DMS153 (cell line): ENCODE results near the gene OOSP3.
"Not testable (repeated sequence)": the region's sequence is repeated elsewhere in the genome, so short reads cannot be mapped to it uniquely, and the experiment has no call there.

ENCODE experiments used
- DNase-seq: peaks from one replicate; lab custom pipeline; 2025; lab: John Stamatoyannopoulos, UW

OOSP3 gene

DNA sequence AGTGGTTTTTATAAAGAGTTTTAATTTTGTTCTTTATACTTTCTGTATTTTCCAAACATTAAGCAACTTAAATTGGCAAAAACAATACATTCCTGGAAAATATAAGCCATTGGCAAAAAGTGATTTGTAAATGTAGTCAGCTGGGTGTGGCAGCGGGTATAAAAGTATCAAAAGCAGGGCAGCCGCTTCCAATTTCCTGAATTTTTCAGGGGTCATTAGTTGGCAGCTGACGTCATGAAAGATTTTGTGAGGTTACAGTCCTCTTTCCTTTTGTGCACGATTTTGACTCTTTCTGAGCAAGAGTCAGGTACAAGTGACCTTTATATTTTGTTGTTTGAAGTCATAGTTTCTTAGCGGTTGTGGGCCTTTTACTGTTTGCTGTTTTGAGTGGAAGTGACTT, at the start of gene OOSP3:
Gene OOSP3, plus strand, starts transcription at position 208 of the 400 bp plus-strand sequence. Its CDS starts 27 bp downstream, at position 235.
- no peak for DNase-seq

DNA sequence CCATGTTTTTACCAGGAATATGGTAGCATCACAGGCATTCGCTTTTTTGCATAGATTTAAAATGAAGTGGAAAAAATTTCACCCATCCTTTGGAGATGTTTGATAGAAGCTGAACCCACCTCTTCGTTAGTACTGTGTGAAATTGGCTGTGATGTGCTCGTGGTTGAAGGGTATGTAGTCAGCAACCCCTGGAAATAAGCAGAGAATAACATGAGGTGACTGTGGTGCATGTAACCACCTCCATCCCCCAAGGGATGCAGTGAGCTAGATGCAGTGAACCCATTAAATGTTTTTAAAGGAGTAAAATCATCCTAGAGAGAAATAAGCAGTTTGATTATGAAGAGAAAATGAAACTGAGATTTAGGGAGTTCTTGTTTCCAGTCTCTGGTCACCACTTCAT, 49.2 kb upstream of the OOSP3 start:
- DNase-seq: no peak

GRCh38 chr11:59833602-59834001, 45.0 kb upstream of the OOSP3 start:
- no peak for DNase-seq

GRCh38 chr11:59839615-59840014, 39.0 kb upstream of the OOSP3 start:
- no peak for DNase-seq

GRCh38 chr11:59841514-59841913, 37.1 kb upstream of the OOSP3 start:
- DNase-seq: no peak

- no peak for DNase-seq
Measured at GRCh38 chr11:59842316-59842715, 36.3 kb upstream of the OOSP3 start.

DNA sequence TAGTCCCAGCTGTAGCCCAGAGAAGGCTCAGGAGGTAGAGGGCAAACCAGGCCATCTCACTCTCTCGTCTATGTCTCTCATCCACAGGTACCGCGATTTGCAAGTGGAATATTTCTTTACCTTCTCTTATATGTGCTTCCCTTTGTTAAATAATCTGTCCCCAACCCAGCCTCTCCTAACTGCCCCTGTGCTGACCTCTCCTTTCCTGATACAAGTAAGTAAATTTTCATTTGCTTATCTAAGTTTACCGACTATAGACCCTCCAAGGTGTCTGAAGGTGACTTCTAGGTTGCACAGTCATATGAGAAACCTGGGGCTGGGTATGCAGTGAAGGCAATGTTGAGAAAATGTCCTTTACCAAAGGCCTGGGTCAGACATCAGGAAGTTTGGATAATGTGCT, 33.2 kb upstream of the OOSP3 start, which contains the start of gene CBLIF:
Gene CBLIF, minus strand, starts transcription at position 101 of the 400 bp plus-strand sequence. Its CDS starts 46 bp downstream, at position 55.
- no peak for DNase-seq

DNA sequence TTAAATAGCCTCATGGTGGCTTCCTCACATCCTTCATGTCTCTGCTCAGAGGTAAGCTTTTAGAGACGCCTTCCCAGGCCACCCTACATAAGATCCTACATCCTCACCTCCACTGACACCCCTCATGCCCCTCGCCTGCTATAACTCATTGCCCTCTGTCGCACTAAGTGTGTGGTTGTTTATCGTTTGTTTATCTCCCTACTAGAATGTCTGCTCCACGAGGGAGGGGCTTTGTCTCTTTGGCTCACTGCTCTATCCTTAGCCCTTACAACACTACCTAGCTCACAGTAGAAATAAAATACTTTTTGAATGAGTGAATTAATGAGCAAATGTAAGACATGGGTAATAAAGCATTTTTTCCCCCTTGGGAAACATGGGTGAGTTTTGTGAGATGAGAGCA, 32.0 kb upstream of the OOSP3 start:
- no peak for DNase-seq

DNA sequence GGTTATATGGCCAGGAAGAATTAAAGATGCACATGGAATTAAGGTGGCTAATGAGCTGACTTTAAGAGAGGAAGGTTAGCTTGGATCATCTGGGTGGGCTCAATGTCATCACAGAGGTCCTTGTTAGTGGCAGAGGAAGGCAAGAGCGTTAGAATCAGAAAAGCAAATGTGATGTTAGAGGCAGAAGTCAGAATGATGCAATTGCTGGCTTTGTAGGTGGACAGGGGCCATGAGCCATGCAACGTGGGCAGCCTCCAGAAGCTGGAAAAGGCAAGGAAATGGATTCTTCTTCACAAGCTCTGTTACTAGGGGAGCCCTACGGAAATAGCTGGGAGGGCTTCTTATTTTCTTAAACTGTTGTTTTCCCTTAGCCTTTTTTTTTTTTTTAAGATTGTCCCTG, 31.0 kb upstream of the OOSP3 start:
- DNase-seq: no peak

DNA sequence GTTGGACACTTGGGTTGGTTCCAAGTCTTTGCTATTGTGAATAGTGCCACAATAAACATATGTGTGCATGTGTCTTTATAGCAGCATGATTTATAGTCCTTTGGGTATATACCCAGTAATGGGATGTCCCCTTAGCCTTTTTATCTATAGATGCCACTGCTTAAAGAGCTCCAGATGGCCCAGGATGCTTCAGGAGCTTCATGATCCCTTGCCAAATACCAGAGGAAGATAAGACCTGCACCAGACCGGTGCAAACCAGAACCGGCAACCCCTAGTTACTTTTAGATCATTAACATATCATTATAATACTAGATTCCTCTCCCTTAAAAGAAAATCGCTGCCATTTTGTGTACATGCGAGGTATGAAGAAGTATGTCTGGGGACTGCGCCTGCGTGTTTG, 30.1 kb upstream of the OOSP3 start:
- DNase-seq: not testable (repeated sequence)

DNA sequence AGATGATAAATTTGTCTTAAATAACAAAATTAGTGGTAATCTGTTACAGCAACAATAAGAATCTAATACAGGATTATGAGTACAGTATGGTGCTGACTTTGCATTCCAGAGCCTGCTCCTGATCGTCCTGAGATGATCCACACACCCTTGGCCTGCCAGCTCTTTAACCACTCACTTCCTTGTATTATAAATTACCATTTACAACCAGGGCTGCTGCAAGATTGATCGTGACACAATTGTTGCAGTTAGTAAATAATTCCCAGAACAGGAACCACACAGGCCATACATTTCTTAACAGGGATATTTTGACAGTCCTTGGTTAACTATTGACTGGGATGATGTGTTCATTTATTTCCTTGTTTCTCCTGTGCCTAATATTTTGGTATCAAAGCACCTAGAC, 29.5 kb upstream of the OOSP3 start:
- no peak for DNase-seq

- not testable (repeated sequence) for DNase-seq
Measured at GRCh38 chr11:59849551-59849950, 29.0 kb upstream of the OOSP3 start.

- not testable (repeated sequence) for DNase-seq
Measured at GRCh38 chr11:59851416-59851815, 27.2 kb upstream of the OOSP3 start.

GRCh38 chr11:59854871-59855270, 23.7 kb upstream of the OOSP3 start:
- DNase-seq: no peak

- DNase-seq: no peak
Measured at GRCh38 chr11:59857439-59858434, 20.8 kb upstream of the OOSP3 start.

DNA sequence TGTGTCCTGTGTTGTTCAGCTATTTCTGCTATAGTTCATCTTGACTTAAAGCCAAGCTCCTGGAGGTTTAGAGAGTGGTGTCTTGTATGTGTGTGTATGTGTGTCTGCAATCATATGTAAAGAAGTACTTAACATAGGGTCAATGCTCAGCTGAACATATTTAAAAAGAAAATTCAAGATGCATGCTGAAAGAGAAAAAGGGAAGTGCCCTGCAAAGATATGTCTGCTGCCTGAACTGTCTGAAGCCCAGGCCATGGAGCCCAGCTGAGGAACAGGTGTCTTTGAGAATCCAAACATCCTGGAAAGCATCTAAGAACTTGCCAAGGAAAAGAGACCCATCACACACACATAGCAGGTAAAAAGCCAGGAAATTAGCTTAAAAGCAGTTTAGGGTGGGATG, 18.9 kb upstream of the OOSP3 start:
- DNase-seq: no peak

DNA sequence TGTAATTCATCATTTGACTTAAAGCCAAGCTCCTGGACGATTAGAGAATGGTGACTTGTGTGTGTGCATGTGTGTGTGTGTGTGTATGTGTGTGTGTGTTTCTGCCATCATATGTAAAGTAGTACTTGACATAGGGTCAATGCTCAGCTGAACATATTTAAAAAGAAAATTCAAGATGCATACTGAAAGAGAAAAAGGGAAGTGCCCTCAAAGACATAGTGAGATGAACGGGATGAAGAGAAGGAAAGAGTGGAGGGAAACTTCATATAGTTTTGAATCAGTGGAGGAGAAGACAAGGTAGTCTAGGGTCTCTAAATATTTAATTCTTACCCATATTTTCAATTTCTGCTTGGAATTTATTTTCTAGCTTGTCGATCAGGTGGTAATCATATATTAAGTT, 16.3 kb upstream of the OOSP3 start:
- DNase-seq: no peak

- no peak for DNase-seq
Measured at GRCh38 chr11:59865031-59865430, 13.6 kb upstream of the OOSP3 start.

- no peak for DNase-seq
Measured at GRCh38 chr11:59866397-59866796, 12.2 kb upstream of the OOSP3 start, which contains the start of gene TCN1. Gene TCN1 (minus strand): TSS chr11:59866487. CDS start chr11:59866470, 17 bp downstream.

- no peak for DNase-seq
Measured at GRCh38 chr11:59866836-59867235, 11.7 kb upstream of the OOSP3 start.

- no peak for DNase-seq
Measured at GRCh38 chr11:59867946-59868345, 10.6 kb upstream of the OOSP3 start.

GRCh38 chr11:59872076-59872475, 6.5 kb upstream of the OOSP3 start:
- no peak for DNase-seq

DNA sequence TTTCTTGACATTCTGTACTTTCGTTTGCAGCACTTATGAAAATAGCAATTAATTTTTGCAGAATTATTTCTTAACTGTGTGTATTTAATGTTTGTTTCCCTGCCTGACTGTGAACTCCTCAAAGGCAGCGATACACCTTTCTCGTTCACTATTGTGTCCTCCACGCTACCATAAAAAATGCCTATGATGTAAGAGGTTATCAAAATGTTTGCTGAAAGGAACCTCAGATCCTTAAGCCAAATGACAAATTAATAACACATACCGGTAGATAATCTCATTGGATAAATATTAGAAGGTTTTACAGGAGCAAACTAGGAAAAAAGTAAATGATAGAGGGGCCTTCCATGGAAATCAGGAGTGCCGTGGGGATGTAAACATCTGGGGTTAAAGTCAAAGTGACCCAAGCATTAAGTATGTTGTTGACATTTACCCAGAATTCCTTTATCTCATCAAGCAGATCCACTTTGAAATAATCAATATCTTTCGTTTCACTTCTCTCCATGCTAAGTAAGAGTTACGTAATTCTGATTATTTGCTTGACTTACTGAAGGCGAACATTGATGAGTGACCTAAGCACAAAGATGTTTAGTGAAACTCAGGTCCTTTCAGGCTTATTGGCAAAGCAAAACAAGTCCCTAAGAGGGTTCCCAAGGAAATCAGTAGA, 2.6 kb upstream of the OOSP3 start:
- DNase-seq: no peak
